MCF 10A (cell line): ENCODE measurements around the gene PLAAT4. TPM values are rescaled to one million over a fixed set of nuclear protein-coding genes. Genes with fewer than 3 reads are reported as not detected.

Source experiments
- BruUV-seq: library from RNA; stranded (reverse); fragments of 400-500 nt; replicated peaks from 2 replicates; lab custom pipeline; 2021; lab: Mats Ljungman, UMichigan
- CTCF ChIA-PET: fragments of 300-600 bp; sonication (Branson Sonifier 250); formaldehyde crosslinking; extraction: SDS; loops from one replicate; lab custom pipeline; 2021; ENCODE audit warnings: antibody characterized with exemption, inconsistent platforms; lab: Yijun Ruan, JAX
- POLR2A ChIA-PET: fragments of 300-600, 350-650 bp; sonication (Branson Sonifier 250); formaldehyde crosslinking; extraction: SDS; loops from one replicate; lab custom pipeline; 2020; ENCODE audit warnings: antibody characterized with exemption, inconsistent platforms; lab: Yijun Ruan, JAX
- DNase-seq: peaks from one replicate; pipeline ENCODE4 v3.0.0-alpha.2; 2018; ENCODE audit not compliant: unreplicated experiment
- H3K27ac Mint-ChIP-seq: one replicate; pipeline ENCODE4 v1.8.0; 2022; ENCODE audit warnings: mild to moderate bottlenecking, low read depth, mixed read lengths; ENCODE audit not compliant: unreplicated experiment
- H3K27me3 Mint-ChIP-seq: one replicate; pipeline ENCODE4 v1.8.0; 2022; ENCODE audit warnings: mixed read lengths; ENCODE audit not compliant: insufficient read depth, unreplicated experiment
- H3K36me3 Mint-ChIP-seq: one replicate; pipeline ENCODE4 v1.8.0; 2022; ENCODE audit warnings: mild to moderate bottlenecking, moderate library complexity, mixed read lengths; ENCODE audit not compliant: insufficient read depth, unreplicated experiment
- H3K4me1 Mint-ChIP-seq: one replicate; pipeline ENCODE4 v1.8.0; 2022; ENCODE audit warnings: mixed read lengths; ENCODE audit not compliant: insufficient read depth, unreplicated experiment
- H3K4me3 Mint-ChIP-seq: one replicate; pipeline ENCODE4 v1.8.0; 2022; ENCODE audit warnings: mild to moderate bottlenecking, moderate library complexity, mixed read lengths; ENCODE audit not compliant: unreplicated experiment
- H3K9me3 Mint-ChIP-seq: one replicate; pipeline ENCODE4 v1.8.0; 2022; ENCODE audit warnings: mixed read lengths; ENCODE audit not compliant: unreplicated experiment
- intact Hi-C: fragments of 100-400 bp; cut with micrococcal nuclease; formaldehyde crosslinking; loops from 2 replicates; pipeline ENCODE4 v1.14.1; 2022
- total RNA-seq: library from RNA; stranded (reverse); gene quantifications from 2 replicates; pipeline ENCODE4 v1.2.3, GENCODE V29; 2022
- TF ChIP-seq, protein P1 (sequence below): fragments of 200-600 bp; IDR thresholded peaks from one replicate; pipeline ENCODE4 v1.8.0; 2022; ENCODE audit warnings: antibody characterized with exemption, mild to moderate bottlenecking; ENCODE audit not compliant: unreplicated experiment

The PLAAT4 gene
- total RNA-seq, 1 experiment from 2014 or later, result 0.96 TPM

DNA sequence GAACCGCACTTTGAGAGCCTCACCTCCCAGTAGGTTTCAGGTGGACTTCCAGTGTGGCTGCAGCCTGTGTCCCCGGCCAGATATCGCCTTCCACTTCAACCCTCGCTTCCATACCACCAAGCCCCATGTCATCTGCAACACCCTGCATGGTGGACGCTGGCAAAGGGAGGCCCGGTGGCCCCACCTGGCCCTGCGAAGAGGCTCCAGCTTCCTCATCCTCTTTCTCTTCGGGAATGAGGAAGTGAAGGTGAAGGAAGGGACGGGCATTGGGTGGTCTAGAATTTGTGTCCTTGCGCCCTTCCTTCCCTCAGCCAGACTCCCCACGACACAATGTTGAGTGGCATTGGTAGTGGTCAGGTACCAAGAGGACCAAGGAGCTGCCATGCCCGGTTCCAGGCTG lies 27.9 kb upstream of the PLAAT4 start:
- H3K4me3 Mint-ChIP-seq, result no peak overlapping the region
- no peaks in the 10 kb centered on the region for H3K9me3 Mint-ChIP-seq
- intact Hi-C loops, result no loop called here
- no peaks in the 10 kb centered on the region for H3K27me3 Mint-ChIP-seq
- no peaks in the 10 kb centered on the region for H3K36me3 Mint-ChIP-seq
- CTCF ChIA-PET, result interaction anchor here (0.6 to 1.8 kb wide), 3 partner anchors 29 to 248 kb away, joined by 3 to 5 read pairs (median 3); no protein-coding TSS in a partner anchor
- TF ChIP-seq, protein P1, sequence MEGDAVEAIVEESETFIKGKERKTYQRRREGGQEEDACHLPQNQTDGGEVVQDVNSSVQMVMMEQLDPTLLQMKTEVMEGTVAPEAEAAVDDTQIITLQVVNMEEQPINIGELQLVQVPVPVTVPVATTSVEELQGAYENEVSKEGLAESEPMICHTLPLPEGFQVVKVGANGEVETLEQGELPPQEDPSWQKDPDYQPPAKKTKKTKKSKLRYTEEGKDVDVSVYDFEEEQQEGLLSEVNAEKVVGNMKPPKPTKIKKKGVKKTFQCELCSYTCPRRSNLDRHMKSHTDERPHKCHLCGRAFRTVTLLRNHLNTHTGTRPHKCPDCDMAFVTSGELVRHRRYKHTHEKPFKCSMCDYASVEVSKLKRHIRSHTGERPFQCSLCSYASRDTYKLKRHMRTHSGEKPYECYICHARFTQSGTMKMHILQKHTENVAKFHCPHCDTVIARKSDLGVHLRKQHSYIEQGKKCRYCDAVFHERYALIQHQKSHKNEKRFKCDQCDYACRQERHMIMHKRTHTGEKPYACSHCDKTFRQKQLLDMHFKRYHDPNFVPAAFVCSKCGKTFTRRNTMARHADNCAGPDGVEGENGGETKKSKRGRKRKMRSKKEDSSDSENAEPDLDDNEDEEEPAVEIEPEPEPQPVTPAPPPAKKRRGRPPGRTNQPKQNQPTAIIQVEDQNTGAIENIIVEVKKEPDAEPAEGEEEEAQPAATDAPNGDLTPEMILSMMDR, result no peak
- no peaks in the 10 kb centered on the region for H3K4me1 Mint-ChIP-seq
- POLR2A ChIA-PET, result interaction anchor here (0.5 to 0.7 kb wide), 2 partner anchors 518 to 1287 kb away, joined by 3 to 4 read pairs; no protein-coding TSS in a partner anchor
- BruUV-seq, result no TSS peak
- DNase-seq, result no peak
- no peak overlapping the region for H3K27ac Mint-ChIP-seq

DNA sequence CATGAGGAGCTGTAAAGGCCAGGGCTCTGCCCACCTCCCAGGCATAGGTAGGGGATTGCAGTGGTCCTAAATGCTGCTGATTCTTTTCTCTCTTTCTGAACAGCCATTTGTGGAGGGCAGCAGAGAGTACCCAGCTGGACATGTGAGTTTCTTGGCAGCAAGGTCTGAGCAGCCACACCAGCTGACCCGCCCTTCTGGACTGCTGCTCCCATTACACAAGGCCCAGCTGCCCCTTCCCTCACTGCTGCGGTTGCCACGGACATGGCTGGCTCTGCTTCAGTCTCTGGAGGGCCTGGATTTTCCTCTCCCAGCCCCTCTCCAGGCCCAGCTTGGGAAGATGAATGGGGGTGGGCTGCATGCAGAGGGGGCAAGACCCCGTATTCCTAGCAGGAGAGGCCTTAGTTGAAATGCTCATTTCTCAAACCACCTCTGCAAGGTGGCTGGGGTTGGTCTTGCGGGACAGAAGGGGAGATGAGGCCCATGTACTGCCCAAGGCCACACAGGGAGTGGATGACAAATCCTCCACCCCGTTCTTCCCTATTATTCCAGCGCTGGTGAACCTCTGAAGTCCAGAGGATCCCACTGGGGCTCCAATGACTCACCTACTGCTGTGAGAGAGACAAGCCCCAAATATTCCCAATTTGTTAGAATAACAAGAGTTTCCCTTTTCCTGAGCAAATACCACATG lies 26.1 kb upstream of the PLAAT4 start:
- Mint-ChIP-seq H3K4me1 (no peaks in the 10 kb centered on the region), H3K27me3 (no peaks in the 10 kb centered on the region)
- CTCF ChIA-PET, result interaction anchor here (1.9 kb wide), 1 partner anchor 30 kb away, joined by 6 read pairs; no protein-coding TSS in a partner anchor

DNA sequence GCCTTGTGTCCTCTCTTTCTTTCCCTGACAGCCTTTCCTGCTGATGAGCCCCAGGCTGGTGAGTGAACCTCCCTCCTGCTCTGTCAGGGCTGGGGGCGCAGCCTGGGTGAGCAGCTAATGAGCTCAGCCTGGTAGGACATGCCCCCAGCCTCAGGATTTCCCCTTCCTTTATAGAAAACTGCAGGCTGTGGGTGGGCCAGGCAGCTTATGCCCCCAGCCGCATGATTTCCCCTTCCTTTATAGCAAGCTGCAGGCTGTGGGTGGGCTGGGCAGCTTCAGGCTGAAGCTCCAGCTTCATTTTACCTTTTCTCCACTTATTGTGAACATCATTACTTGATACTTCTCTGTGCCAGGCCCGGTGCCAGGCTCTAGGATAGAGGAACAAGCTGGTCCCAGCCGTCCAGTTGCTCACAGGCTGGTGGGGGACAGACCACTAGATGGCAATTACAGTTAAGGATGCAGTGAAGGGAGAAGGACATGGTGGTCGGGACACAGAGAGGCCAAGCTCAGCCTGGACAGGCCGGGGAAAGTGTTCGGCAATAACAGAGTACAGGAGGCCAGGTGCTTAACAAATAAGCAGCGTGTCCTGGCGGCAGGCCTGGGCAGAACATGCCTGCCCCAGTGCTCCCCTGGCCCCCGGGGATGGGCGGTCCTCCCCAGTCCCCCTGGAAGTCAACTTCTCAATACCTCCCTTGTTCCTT lies 25.4 kb upstream of the PLAAT4 start:
- BruUV-seq, result no TSS peak
- CTCF ChIA-PET, result interaction anchor here (1.4 to 1.9 kb wide), 2 partner anchors 31 to 33 kb away, joined by 3 to 6 read pairs; no protein-coding TSS in a partner anchor
- intact Hi-C loops, result no loop called here
- no peak for DNase-seq
- POLR2A ChIA-PET, result no interaction called here
- Mint-ChIP-seq H3K4me1 (no peaks in the 10 kb centered on the region), H3K4me3 (no peak overlapping the region), H3K27me3 (no peaks in the 10 kb centered on the region), H3K27ac (no peak overlapping the region), H3K9me3 (no peaks in the 10 kb centered on the region), H3K36me3 (no peaks in the 10 kb centered on the region)
- TF ChIP-seq, protein P1, result no peak

More for the DNA sequence above, 26.1 kb upstream of the PLAAT4 start:
- H3K4me3 Mint-ChIP-seq, result no peak overlapping the region
- intact Hi-C loops, result no loop called here
- TF ChIP-seq, protein P1, result no peak
- no TSS peak for BruUV-seq
- peak; percentile 19 for DNase-seq
- POLR2A ChIA-PET, result interaction anchor here (1.2 kb wide), 1 partner anchor 116 kb away, joined by 3 read pairs; no protein-coding TSS in a partner anchor
- no peaks in the 10 kb centered on the region for H3K36me3 Mint-ChIP-seq
- no peak overlapping the region for H3K27ac Mint-ChIP-seq
- H3K9me3 Mint-ChIP-seq, result no peaks in the 10 kb centered on the region

DNA sequence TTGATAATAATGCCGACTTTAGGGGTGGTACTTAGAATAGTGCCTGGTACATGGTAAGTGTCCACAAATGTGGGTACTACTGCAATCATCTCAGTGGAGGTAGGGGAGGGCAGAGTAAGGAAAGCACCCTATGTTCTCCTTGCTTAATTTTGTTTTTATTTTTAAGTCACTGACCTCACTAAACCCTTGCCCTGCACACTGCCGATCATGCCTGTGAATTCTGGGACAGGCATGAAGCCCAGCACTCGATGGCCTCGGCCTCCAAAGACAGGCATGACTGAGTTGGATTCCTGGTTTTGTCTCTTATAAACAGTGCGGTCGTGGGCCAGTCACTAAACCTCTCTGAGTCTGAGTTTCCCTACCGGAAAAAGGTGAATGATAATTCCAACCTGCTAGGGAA lies 23.8 kb upstream of the PLAAT4 start:
- H3K27ac Mint-ChIP-seq, result no peak overlapping the region
- no peaks in the 10 kb centered on the region for H3K9me3 Mint-ChIP-seq
- no TSS peak for BruUV-seq
- no peaks in the 10 kb centered on the region for H3K36me3 Mint-ChIP-seq
- no peaks in the 10 kb centered on the region for H3K4me1 Mint-ChIP-seq
- no peak overlapping the region for H3K4me3 Mint-ChIP-seq
- no peaks in the 10 kb centered on the region for H3K27me3 Mint-ChIP-seq
- TF ChIP-seq, protein P1, result no peak
- ChIA-PET CTCF (no interaction called here), POLR2A (no interaction called here)
- no peak for DNase-seq
- intact Hi-C loops, result no loop called here
